ENCODE results near the gene COMP.

GRCh38 chr19:18782559-18783225 is 8.4 kb downstream of the COMP start:
- TF ChIP-seq CTCF (IDR thresholded peaks at IDR 0.05) (no peak), GABPA (IDR thresholded peaks at IDR 0.05; ENCODE audit: low read depth) (no peak)

Measured in SK-N-SH (cell line).